Fibroblast of skin of back (primary cell): ENCODE measurements around the gene TPRG1.

Source experiments
- DNase-seq: peaks from one replicate; pipeline ENCODE4 v3.0.0-alpha.2; 2013

The TPRG1 gene

GRCh38 chr3:189361103-189361835, 189.5 kb downstream of the TPRG1 start:
- DNase-seq, result no peak

DNA sequence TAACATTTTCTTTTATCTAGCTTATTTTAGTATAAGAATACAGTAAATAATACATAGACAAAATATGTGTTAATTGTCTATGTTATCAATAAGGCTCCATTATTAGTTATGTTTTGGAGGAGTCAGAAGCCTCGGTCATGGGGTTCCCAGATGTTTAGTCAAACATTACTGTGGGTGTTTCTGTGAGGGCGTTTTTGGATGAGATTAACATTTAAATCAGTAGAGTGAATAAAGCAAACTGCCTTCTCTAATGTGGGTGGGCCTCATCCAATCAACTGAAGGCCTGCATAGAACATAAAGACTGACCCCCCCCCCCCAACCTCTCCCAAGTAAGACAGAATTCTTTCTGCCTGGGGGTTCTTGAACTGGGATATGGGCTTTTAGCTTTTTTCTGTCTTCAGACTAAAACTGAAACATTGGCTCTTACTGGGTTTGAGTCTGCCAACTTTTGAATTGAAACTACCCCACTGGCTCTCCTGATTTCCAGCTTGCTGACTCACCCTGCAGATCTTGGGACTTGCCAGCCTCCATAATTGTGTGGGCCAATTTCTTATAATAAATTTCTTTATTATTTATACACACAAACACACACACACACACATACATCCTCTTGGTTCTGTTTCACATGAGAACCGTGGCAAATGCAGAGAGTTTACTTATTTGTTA, 192.0 kb downstream of the TPRG1 start:
- DNase-seq, result no peak

DNA sequence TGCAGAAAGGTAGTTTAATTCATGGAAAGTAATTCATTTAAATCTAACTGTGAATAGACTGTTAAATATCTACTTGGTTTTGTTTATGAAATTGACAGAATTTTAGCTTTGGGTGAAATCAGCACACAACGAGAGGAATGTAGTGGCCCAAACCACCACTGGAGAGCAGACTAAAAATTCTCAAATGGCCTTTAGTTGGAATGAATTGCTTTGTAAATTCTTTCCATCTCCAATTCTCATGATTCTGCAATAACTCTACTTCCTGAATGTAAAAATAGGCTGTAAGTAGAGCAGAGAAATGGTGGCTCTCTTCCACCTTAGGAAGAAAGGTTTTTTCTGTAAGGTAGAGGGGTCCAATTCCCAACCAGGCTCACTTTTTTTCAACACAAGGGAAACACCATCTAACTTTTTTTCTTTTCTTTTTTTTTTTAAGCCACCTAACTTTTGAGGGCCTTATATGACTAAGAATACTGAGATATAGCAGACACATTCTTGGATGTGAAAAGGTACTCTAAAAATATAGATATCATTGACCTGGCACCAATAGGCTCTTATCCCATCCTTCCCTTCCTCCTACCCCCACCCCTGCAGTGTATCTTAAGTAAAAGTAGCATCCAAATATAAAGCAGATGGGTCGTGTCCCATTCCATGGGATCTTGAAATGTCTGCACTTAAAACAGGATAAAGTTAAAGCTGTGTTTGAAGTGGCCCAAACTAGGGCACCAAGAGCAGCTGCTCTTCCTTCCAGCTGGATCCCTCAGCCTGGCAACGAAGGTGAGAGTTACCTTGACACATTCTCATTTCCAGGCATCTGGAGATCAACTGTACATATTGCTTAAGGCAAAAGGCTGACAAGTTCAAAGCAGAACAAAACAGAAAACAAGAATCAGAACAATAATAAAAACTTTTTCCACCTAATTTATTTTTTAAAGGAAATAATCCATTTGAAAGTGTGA, 194.1 kb downstream of the TPRG1 start:
- DNase-seq, result peak; percentile 28

DNA sequence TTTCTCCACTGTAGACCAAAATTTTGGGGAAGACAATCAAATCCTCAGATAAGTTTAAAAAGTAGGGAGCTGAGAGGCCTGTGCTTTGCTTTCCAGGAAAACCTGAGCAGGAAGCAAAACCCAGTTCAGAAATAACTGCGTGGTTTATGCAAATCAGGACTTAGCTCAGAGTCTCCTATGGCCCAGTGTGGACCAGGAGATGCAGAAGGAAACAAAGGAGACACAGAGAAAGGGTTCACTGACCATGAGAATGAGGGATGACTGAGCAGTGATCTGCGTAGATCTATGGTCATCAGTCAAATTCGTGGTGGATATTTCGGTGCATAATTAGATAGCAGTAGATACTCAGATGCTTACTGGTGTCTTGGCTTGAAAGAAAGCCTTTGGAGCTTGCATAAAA, 196.6 kb downstream of the TPRG1 start:
- DNase-seq, result no peak

GRCh38 chr3:189369636-189370035, 197.9 kb downstream of the TPRG1 start:
- no peak for DNase-seq

DNA sequence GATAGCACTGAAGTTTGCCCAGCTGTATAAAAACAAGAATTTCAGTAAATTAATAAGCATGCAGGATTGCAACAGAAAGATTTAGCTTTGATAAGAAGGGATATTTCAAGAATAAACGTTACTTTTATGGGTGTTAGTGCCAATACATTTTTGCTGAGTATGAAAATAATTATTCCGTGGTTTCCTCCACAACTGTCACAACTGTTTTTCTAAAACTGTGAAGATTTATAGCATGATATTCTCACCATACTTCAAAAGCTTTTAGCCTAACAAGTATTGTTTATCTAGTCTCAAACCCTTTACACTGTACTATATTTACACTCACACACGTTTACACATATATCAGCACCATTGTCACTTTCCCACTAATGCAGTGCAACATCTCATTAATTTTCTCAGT, 200.5 kb downstream of the TPRG1 start:
- DNase-seq, result no peak
